NCI-H146 (cell line): ENCODE data around the gene KIAA1328.

Experiments
- DNase-seq: peaks from one replicate; lab custom pipeline; 2025; lab: John Stamatoyannopoulos, UW

KIAA1328 gene

GRCh38 chr18:37252854-37253393 lies 424.0 kb downstream of the KIAA1328 start:
- DNase-seq, result peak; percentile 45

GRCh38 chr18:37253394-37254235 lies 424.7 kb downstream of the KIAA1328 start:
- DNase-seq, result peak; percentile 89

- peak; percentile 85 for DNase-seq
Observed at GRCh38 chr18:37254236-37254754, 425.4 kb downstream of the KIAA1328 start.

GRCh38 chr18:37254973-37255372 lies 426.0 kb downstream of the KIAA1328 start:
- DNase-seq, result no peak

- DNase-seq, result no peak
Observed at GRCh38 chr18:37258131-37258530, 429.2 kb downstream of the KIAA1328 start.

GRCh38 chr18:37258819-37259218 lies 429.9 kb downstream of the KIAA1328 start:
- DNase-seq, result no peak

- no peak for DNase-seq
Observed at GRCh38 chr18:37259711-37260110, 430.8 kb downstream of the KIAA1328 start.

- DNase-seq, result no peak
Observed at GRCh38 chr18:37260367-37261093, 431.6 kb downstream of the KIAA1328 start.

GRCh38 chr18:37261246-37261840 lies 432.4 kb downstream of the KIAA1328 start:
- no peak for DNase-seq

GRCh38 chr18:37261988-37262387 lies 433.1 kb downstream of the KIAA1328 start:
- DNase-seq, result no peak

- DNase-seq, result no peak
Observed at GRCh38 chr18:37264956-37265355, 436.0 kb downstream of the KIAA1328 start.

- DNase-seq, result no peak
Observed at GRCh38 chr18:37265382-37265781, 436.5 kb downstream of the KIAA1328 start.

GRCh38 chr18:37266290-37266689 lies 437.4 kb downstream of the KIAA1328 start:
- no peak for DNase-seq

GRCh38 chr18:37270038-37270665 lies 441.2 kb downstream of the KIAA1328 start:
- no peak for DNase-seq

GRCh38 chr18:37270666-37271052 lies 441.7 kb downstream of the KIAA1328 start:
- no peak for DNase-seq

GRCh38 chr18:37272226-37272625 lies 443.3 kb downstream of the KIAA1328 start:
- no peak for DNase-seq

GRCh38 chr18:37272841-37273240 lies 443.9 kb downstream of the KIAA1328 start:
- peak; percentile 45 for DNase-seq

- no peak for DNase-seq
Observed at GRCh38 chr18:37274309-37275236, 445.6 kb downstream of the KIAA1328 start.

- no peak for DNase-seq
Observed at GRCh38 chr18:37275237-37275741, 446.4 kb downstream of the KIAA1328 start.

GRCh38 chr18:37276111-37276890 lies 447.4 kb downstream of the KIAA1328 start:
- peak; percentile 34 for DNase-seq
